ENCODE measurements around the gene API5.

Gene API5

DNA sequence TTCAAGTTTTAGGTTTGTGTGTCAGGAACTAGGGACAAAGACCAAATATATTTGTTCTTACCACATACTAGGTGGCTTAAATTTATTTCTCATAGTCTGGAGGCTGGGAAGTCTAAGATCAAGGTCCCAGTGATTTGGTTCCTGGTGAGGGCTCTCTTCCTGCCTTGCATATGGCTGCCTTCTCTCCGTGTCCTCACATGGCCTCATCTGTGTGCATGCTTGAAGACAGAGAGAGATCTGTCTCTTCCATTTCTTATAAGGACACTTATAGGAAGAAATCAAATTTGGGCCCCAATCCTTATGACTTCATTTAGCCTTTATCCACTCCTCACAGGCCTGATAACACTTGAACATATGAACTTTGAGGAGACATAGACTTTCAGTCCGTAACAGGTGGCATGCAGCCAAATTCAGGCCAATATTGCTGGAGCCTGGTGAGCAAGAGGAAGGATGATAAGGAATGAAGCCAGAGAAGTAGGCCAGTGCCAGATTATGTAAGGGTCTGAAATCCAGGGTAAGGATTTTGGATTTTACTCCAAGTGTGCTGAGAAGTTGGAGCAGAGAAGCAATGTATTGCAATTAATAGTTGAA is 82.1 kb downstream of the API5 start:
- peak; percentile 0 for DNase-seq (ENCODE audit: low read depth)
- TF ChIP-seq, protein P1, sequence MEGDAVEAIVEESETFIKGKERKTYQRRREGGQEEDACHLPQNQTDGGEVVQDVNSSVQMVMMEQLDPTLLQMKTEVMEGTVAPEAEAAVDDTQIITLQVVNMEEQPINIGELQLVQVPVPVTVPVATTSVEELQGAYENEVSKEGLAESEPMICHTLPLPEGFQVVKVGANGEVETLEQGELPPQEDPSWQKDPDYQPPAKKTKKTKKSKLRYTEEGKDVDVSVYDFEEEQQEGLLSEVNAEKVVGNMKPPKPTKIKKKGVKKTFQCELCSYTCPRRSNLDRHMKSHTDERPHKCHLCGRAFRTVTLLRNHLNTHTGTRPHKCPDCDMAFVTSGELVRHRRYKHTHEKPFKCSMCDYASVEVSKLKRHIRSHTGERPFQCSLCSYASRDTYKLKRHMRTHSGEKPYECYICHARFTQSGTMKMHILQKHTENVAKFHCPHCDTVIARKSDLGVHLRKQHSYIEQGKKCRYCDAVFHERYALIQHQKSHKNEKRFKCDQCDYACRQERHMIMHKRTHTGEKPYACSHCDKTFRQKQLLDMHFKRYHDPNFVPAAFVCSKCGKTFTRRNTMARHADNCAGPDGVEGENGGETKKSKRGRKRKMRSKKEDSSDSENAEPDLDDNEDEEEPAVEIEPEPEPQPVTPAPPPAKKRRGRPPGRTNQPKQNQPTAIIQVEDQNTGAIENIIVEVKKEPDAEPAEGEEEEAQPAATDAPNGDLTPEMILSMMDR (conservative IDR thresholded peaks at IDR 0.05; ENCODE audit: low read length): no peak

More for the DNA sequence above, 82.1 kb downstream of the API5 start:
- H3K4me3 ChIP-seq (ENCODE audit: low read length): no peak overlapping the region

Data from AG10803 (cell line).